Limb (tissue), 2 donors: ENCODE measurements around the gene DYNC2H1.
"Not testable (repeated sequence)": the region's sequence is repeated elsewhere in the genome, so short reads cannot be mapped to it uniquely, and the experiment has no call there.

ENCODE experiments used
- DNase-seq, 2 donors: peaks; one replicate each; pipeline ENCODE4 v3.0.0-alpha.2; 2016; ENCODE audit errors: extremely low spot score in 2 of 2

The DYNC2H1 gene

DNA sequence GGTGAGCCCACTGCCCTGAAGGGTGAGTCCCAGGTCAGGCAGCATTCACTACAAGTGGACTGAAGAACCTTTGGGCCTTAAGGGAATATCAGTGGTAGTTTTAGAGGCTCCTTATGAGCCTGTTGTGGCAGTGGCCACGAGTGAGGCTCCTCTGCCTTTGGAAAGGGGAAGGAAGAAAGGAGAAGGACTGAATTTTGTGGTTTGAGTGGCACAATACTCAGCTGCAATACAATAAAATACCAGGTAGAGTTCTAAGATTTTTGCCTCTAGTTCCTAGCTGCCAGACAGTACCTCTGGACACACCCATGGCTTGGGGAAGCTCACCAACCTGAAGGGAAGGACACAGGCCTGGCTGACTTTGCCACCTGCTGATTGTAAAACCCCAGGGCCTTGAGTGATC is 260.9 kb downstream of the DYNC2H1 start:
- no peak for DNase-seq

DNA sequence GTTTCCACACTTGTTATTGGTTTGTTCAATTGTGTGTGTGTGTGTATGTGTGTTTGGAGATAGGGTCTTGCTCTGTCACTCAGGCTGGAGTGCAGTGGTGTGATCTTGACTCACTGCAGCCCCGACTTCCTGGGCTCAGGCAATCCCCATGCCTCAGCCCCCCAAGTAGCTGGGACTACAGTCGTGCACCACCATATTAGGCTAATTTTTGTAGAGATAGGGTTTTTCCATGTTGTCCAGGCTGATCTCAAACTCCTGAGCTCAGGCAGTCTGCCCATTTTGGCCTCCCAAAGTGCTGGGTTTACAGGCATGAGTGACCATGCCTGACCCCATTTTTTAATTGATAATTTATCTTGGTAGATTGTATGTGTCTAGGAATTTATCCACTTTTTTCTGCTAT is 263.7 kb downstream of the DYNC2H1 start:
- DNase-seq, result no peak

GRCh38 chr11:103374227-103374626 is 265.0 kb downstream of the DYNC2H1 start:
- not testable (repeated sequence) for DNase-seq

GRCh38 chr11:103378931-103379330 is 269.7 kb downstream of the DYNC2H1 start:
- DNase-seq, result no peak

DNA sequence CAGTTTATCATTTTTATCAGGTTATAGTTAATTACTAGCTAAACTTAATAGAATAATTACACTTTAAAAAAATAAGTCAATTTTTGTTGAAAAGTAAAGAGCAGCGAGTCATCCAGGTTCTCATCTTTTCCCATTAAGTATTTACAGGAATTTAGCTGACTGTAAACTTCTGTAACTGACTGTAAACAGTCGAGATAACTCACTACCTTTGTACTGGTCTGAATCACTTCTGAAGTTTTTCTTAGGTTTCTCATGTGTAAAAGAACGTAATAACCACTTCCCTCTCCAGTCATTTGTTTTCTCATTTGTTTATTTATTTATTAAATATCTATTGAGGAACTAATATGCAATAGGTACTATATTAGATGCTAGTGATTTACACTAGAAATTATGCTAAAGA is 270.8 kb downstream of the DYNC2H1 start:
- no peak for DNase-seq

DNA sequence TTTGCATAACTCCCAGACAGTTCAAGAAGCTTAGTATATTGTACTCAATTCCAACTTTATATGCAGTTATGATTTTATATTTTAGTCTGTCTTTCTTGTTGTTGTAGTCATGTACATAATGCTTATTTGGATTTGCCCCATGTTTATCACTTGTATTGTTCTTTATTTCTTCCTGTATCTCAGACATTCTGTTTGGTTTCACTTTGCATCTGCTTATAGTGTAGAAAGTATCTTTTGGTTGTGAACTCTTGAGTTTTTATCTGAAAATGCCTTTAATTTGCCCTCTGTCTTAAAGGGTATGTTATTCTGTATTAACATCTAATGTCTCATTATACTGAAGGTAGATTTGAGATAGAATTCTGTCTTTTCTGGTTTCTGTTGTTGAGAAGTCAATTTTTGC is 275.4 kb downstream of the DYNC2H1 start:
- no peak for DNase-seq

DNA sequence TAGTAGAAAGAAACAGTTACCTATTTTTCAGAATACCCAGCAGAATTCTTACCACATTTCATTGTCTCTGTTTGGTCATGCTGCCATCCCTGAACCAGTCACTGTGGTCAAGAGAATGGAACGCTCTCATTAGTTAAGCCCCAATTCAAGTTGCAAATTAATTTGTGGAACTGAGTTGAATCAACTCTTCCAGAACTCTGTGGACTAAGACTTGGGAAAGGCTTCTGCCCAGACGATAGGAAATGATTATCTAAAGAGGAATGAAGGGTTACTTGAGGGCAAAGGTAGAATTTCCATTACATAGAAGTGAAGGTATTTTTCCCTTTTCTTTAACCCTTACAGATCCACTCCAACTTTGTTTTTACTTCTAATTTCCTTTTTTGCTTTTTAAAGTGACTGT is 286.4 kb downstream of the DYNC2H1 start:
- no peak for DNase-seq

DNA sequence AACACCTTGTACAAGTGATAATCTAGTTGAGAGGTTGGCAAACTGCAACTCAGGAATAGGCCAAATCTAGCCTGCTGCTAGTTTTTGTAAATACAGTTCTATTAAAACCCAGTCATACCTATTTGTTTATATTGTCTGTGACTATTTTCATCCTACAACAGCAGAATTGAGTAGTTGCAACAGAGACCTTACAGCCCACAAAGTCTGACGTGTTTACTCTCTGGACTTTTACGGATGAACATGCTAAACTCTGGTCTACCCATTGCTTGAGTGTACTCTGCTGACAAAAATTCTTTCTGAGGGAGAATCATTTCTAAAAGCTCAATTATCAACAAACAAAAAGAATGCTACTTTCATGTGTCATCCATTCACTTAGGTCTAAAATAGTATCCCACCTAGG is 287.0 kb downstream of the DYNC2H1 start:
- DNase-seq, result no peak

GRCh38 chr11:103397369-103397768 is 288.1 kb downstream of the DYNC2H1 start:
- no peak for DNase-seq

DNA sequence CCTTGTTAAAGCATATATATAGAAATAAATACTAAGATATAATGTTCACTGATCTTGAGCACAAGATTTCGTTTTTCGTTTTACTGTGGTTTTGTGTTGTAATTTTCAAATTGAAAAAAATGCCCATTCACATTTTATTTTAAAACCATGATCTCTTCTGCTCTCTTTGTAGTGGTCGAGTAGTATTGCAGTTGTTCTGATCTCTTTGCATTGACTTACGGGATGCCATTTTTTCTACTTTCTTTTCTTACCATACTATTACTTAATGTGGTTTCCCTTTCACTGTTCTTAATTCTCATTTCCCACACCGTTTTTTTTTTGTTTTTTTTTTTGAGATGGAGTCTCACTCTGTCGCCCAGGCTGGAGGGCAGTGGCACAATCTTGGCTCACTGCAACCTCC is 289.6 kb downstream of the DYNC2H1 start:
- no peak for DNase-seq

GRCh38 chr11:103406357-103406756 is 297.1 kb downstream of the DYNC2H1 start:
- no peak for DNase-seq

GRCh38 chr11:103407641-103408040 is 298.4 kb downstream of the DYNC2H1 start:
- DNase-seq, result no peak

DNA sequence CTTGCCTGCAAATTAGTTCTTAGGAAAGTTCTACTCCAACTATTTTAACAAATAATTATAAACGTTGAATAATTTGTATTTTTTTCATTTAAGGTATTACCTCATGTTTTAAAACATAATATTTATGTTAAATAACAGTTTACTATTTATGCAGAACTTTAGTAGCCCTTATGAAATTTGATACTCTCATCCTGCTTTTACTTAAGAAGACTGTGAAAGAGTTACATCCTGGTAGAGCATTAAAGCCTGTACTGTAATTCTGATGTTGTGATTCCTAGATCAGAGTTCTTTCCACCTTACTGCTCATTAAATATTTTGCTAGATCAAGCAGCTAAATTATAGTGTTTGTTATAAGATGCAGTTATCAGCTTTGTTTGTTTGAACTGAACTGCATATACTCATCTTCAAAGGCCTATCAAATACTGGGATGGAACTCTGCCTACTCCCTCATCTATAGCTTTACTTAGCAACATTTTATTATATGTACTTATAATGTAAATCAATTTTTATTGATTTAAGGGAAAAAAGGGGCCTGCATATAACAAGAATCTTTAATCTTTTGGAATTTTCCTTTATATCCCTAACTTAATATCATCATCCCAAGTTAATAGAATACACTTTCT is 304.2 kb downstream of the DYNC2H1 start:
- no peak for DNase-seq

DNA sequence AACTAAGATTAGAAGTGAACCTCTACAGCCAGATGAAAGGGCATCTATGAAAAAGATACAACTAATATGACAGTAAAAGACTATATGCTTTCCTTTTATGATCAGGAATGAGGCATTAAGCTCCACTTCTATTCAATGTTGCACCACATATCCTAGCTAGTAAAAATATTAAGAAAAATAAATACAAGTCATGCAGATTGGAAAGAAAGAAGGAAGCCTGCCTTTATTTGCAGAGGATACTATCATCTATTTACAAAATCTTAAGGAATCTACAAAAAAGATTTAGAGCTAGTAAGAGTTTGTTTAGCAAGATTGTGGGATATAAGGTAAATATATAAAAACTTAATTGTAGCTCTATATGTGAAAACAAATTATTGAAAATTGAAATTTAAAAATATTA is 308.8 kb downstream of the DYNC2H1 start:
- no peak for DNase-seq

- no peak for DNase-seq
Measured at GRCh38 chr11:103420593-103420992, 311.4 kb downstream of the DYNC2H1 start.

- no peak for DNase-seq
Measured at GRCh38 chr11:103433386-103434072, 324.3 kb downstream of the DYNC2H1 start.

DNA sequence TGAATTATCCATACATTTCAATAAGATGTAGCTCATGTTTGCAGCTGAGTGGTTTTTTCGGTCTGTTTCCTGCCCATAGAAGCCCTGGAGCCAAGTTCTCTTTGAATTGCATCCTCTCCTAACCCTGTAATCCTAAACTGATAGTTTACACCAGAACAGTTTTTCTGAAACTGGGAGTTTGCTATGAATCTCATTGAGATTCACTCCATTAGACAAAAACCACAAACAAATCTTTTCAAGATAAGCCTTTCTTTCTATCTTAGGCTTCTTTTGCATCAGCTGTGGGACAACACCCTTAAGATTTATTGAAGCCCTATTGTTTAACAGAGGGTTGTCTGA is 324.8 kb downstream of the DYNC2H1 start:
- DNase-seq, result no peak

DNA sequence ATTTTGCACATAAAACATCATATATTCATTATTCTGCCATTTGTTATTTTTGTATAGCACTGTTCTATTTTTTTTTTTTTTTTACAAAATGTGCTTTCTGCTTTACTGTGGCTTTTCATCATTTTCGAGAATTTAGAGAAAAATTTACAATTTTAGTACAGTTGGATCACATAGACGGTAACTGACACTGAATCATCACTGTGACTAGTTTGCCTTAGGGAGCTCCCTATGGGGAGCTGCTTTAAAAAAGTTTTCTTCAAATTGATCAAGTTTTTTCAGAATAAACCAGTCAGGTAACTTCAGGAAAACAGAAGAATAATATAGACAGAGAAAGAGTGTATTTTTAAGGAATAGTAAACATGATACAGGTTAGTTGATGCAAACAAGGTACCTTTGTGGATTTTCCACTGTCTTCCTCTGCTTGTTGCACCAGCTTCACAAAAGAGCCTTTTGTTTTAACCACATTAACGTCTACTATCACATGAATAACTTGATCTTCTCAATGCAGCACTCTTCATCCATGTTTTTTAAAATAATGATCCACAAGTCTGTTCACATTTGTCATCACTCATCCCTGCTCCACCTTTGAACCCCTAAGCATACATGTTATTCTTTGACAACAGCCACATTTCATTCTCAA is 327.0 kb downstream of the DYNC2H1 start:
- DNase-seq, result no peak

DNA sequence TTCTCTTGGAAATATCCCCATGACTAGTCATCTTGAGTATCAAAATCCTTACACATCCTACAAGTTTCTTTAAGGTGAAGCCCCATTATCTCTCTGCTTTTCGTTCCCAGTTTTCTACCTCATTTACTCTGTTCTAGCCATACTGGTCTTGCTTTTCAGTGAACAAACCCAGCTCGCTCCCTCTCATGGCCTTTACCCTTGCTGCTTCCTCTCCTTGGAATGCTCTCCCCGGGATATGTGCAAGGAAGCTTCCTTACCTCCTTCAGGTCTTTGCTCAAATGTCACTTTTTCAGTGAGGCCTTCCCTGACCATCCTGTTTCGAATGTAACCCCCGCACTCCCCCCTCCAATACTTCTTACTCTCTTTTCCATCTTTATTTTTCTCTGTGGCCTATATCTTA is 331.8 kb downstream of the DYNC2H1 start:
- DNase-seq, result no peak

DNA sequence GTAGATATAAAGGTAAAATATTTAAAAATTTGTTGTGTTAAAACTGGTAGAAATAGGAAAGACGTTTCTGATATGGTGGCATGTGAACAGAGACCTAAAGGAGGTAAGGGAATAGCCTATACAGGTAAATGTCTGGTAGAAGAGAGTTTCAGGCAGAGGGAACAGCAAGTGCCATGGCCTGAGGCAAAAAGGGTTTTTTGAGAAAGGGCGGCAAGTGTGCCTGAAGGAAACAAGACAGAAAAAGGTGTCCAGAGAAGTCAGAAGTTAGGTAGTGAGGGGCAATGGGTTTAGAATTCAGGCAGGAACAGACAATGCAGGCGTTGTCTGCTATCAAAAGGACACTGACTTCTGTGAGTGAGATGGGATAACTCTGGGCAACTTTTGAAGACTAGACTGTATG is 339.7 kb downstream of the DYNC2H1 start:
- no peak for DNase-seq

DNA sequence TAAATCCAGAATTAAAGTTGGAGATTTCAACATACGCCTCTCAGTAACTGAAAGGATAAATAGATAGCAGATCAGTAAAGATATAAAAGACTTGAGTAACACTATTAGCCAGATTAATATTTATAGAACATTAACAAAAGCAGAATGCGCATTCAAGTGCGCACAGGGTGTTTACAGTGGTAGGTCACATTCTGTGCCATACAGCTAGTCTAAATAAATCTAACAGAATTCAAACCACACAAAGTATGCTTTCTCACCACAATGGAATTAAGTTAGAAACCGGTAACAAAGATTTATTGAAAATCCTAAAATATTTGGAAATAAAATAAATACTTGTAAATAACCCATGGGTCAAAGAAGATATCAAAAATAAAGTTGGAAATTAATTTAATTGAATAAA is 341.0 kb downstream of the DYNC2H1 start:
- no peak for DNase-seq

DNA sequence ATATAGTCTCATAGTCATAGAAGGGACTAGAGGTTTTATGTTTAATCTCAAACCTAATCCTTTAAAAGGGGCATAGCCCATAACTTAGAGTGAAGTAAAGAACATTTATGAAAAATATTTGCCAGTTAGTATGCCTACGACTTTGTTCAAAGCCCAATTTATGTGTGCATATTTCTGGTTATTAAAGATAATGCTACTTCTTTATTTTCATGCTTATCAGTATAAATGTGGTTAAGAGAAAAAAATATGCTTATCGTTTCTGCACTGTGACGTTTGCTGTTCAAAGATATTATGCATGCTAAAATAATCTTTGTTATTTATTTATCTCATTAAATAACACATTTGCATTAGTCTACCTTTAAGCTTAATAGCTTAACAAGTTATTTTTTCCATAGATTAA is 343.9 kb downstream of the DYNC2H1 start:
- DNase-seq, result no peak
